H1 (cell line): ENCODE measurements around the gene ZBED4. TPM values are rescaled to one million over a fixed set of nuclear protein-coding genes. Genes with fewer than 3 reads are reported as not detected.

Experiments
- CHD7 ChIP-seq: fragments of 300-600 bp; sonication (generic); IDR thresholded peaks from 2 replicates; pipeline ENCODE4 v1.7.1; 2012; ENCODE audit warnings: low read length, moderate library complexity, mild to moderate bottlenecking, inconsistent platforms; ENCODE audit not compliant: insufficient replicate concordance
- PHF8 ChIP-seq: fragments of 200-600 bp; sonication (generic); conservative IDR thresholded peaks from 2 replicates; pipeline ENCODE4 v1.7.1; 2012; ENCODE audit warnings: low read depth, mild to moderate bottlenecking, inconsistent platforms, low read length, moderate library complexity
- RBBP5 ChIP-seq: IDR thresholded peaks from 2 replicates; pipeline ENCODE4 v1.7.1; 2012; ENCODE audit warnings: low read depth, mild to moderate bottlenecking, inconsistent platforms, low read length, moderate library complexity, borderline replicate concordance
- SIRT6 ChIP-seq: IDR thresholded peaks from one replicate; pipeline ENCODE4 v1.7.1; 2012; ENCODE audit warnings: low read length, inconsistent platforms
- ZNF274 ChIP-seq: IDR thresholded peaks from 2 replicates; pipeline ENCODE4 v1.7.0; 2012; ENCODE audit warnings: low read length, borderline replicate concordance; ENCODE audit errors: extremely low read depth
- polyA plus RNA-seq, 7 experiments: library from polyadenylated mRNA; depleted of rRNA in 3 of 7; stranded (reverse) in 5 of 7; unstranded in 2 of 7; fragments of >200 nt in 5 of 7; fragments of 200-250 nt in 2 of 7; gene quantifications; 1 replicate in 5 of 7; 2 replicates in 1 of 7; 4 replicates in 1 of 7; pipeline versions ENCODE4 v1.2.1 to v1.2.3, GENCODE V29; 2011 to 2013; ENCODE audit warnings: missing spikeins in 2 of 7, mixed read lengths in 2 of 7
- total RNA-seq: library from RNA; stranded (reverse); fragmentation: NEBNext Ultra II Directional; extraction: Animal tissue kit (Norgen Biotek cat#: 25700); gene quantifications from 2 replicates; pipeline ENCODE4 v1.2.1, GENCODE V29; 2021

The ZBED4 gene
- total and polyA plus RNA-seq, 2 of the 8 experiments (the other 6 are each of a cell fraction or from before 2014, with no cell fraction given): 11.0 to 28.3 TPM

DNA sequence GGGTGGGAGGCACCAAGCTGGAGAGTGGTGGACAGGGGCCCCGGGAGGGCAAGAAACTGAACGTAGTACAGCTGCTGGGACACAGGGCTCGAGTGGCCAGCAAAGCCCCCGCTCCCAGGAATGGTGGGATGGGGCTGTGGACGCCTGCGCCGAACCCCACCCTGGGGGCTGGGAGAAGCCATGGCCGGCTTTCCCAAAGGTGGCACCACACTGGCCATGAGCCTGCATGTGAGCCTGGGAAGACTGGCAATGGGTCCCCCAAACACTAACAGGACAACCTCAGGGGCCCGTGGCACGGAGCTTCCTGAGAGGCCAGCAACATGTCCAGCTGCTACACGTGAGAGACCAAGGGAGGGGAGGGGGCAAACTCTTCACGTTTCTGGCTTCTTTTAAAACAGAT lies 60.6 kb downstream of the ZBED4 start (continued):
- TF ChIP-seq CHD7: no peak
- TF ChIP-seq PHF8: no peak
- no peak for TF ChIP-seq RBBP5
- no peak for TF ChIP-seq SIRT6
- no peak for TF ChIP-seq ZNF274
